Neural cell (in vitro differentiated cells): ENCODE results near the gene GNAL. TPM values are rescaled to one million over a fixed set of nuclear protein-coding genes. Genes with fewer than 3 reads are reported as not detected.

Experiments
- H2AFZ ChIP-seq: fragments of 200-600, 300-800 bp; sonication (generic), shearing (Covaris generic); 2 replicates; pipeline ENCODE4 v1.6.0; 2014; ENCODE audit warnings: low read depth, mild to moderate bottlenecking, antibody characterized with exemption, low read length, moderate library complexity
- H3F3A ChIP-seq: fragments of 200-600 bp; shearing (Covaris generic); 2 replicates; pipeline ENCODE4 v1.6.1; 2016; ENCODE audit warnings: mild to moderate bottlenecking, moderate library complexity, mixed read lengths, antibody characterized with exemption, low read length; ENCODE audit not compliant: insufficient read depth, poor library complexity, severe bottlenecking
- H3K27ac ChIP-seq: fragments of 200-600, 300-800 bp; sonication (generic), shearing (Covaris generic); 2 replicates; pipeline ENCODE4 v1.5.1; 2014; ENCODE audit warnings: mild to moderate bottlenecking, low read length, moderate library complexity
- H3K27me3 ChIP-seq: fragments of 300-800, 200-600 bp; sonication (generic), shearing (Covaris generic); 2 replicates; pipeline ENCODE4 v1.6.0; 2014; ENCODE audit warnings: mild to moderate bottlenecking, low read depth, low read length, moderate library complexity; ENCODE audit not compliant: insufficient read depth
- H3K36me3 ChIP-seq: fragments of 300-800, 200-600 bp; sonication (generic), shearing (Covaris generic); 2 replicates; pipeline ENCODE4 v1.5.1; 2014; ENCODE audit warnings: mild to moderate bottlenecking, antibody characterized with exemption, low read length, moderate library complexity; ENCODE audit not compliant: insufficient read depth
- H3K4me2 ChIP-seq: fragments of 300-800, 200-600 bp; sonication (generic), shearing (Covaris generic); 2 replicates; pipeline ENCODE4 v1.6.0; 2014; ENCODE audit warnings: mild to moderate bottlenecking, low read length
- H3K4me3 ChIP-seq: fragments of 300-800, 200-600 bp; sonication (generic), shearing (Covaris generic); 2 replicates; pipeline ENCODE4 v1.5.1; 2014; ENCODE audit warnings: mild to moderate bottlenecking, low read length, moderate library complexity
- H3K79me2 ChIP-seq: fragments of 200-600 bp; shearing (Covaris generic); replicated peaks from 2 replicates; pipeline ENCODE4 v1.6.0; 2014; ENCODE audit warnings: mild to moderate bottlenecking, low read length, moderate library complexity; ENCODE audit not compliant: insufficient read depth
- H3K9ac ChIP-seq: fragments of 300-800, 200-600 bp; sonication (generic), shearing (Covaris generic); 2 replicates; pipeline ENCODE4 v1.6.1; 2016; ENCODE audit warnings: mild to moderate bottlenecking, low read length, mixed read lengths
- H3K9me2 ChIP-seq: fragments of 200-600 bp; shearing (Covaris generic); 2 replicates; pipeline ENCODE4 v1.6.1; 2016; ENCODE audit warnings: mild to moderate bottlenecking, low read length, mixed read lengths; ENCODE audit not compliant: insufficient read depth
- H3K9me3 ChIP-seq: fragments of 200-600, 300-800 bp; sonication (generic), shearing (Covaris generic); 2 replicates; pipeline ENCODE4 v1.6.1; 2016; ENCODE audit warnings: mild to moderate bottlenecking, mixed run types, low read length, moderate library complexity, mixed read lengths
- H4K20me1 ChIP-seq: fragments of 200-600 bp; shearing (Covaris generic); 2 replicates; pipeline ENCODE4 v1.6.1; 2016; ENCODE audit warnings: mild to moderate bottlenecking, mixed run types; ENCODE audit not compliant: insufficient read depth
- EP300 ChIP-seq: fragments of 450-650 bp; conservative IDR thresholded peaks from 2 replicates; pipeline ENCODE4 v1.6.1; 2014; ENCODE audit warnings: antibody characterized with exemption, mild to moderate bottlenecking, moderate library complexity; ENCODE audit not compliant: poor library complexity, severe bottlenecking
- EZH2 ChIP-seq: fragments of 200-600, 300-800 bp; shearing (Covaris generic), sonication (generic); IDR thresholded peaks from 2 replicates; pipeline ENCODE4 v1.6.1; 2014; ENCODE audit warnings: antibody characterized with exemption, low read length, borderline replicate concordance, mild to moderate bottlenecking; ENCODE audit not compliant: insufficient read depth, poor library complexity, severe bottlenecking
- MXI1 ChIP-seq: fragments of 450-650 bp; conservative IDR thresholded peaks from 2 replicates; pipeline ENCODE4 v1.6.1; 2014; ENCODE audit warnings: antibody characterized with exemption, mild to moderate bottlenecking; ENCODE audit not compliant: poor library complexity, severe bottlenecking
- POLR2AphosphoS5 ChIP-seq: IDR thresholded peaks from 2 replicates; pipeline ENCODE4 v1.6.1; 2012
- RAD21 ChIP-seq: fragments of 450-650 bp; conservative IDR thresholded peaks from 2 replicates; pipeline ENCODE4 v1.6.1; 2014; ENCODE audit warnings: antibody characterized with exemption, mild to moderate bottlenecking, moderate library complexity
- SMC3 ChIP-seq: fragments of 450-650 bp; conservative IDR thresholded peaks from 2 replicates; pipeline ENCODE4 v1.6.1; 2014; ENCODE audit warnings: antibody characterized with exemption, mild to moderate bottlenecking, moderate library complexity; ENCODE audit not compliant: poor library complexity
- TAF1 ChIP-seq: IDR thresholded peaks from 2 replicates; pipeline ENCODE4 v1.6.1; 2012; ENCODE audit warnings: low read depth
- polyA plus RNA-seq: library from polyadenylated mRNA; depleted of rRNA; stranded (reverse); fragments of >200 nt; gene quantifications from 2 replicates; pipeline ENCODE4 v1.2.3, GENCODE V29; 2014
- TF ChIP-seq, protein P1 (sequence below): fragments of 450-650 bp; IDR thresholded peaks from 2 replicates; pipeline ENCODE4 v1.5.1; 2014; ENCODE audit warnings: antibody characterized with exemption, mild to moderate bottlenecking, moderate library complexity; ENCODE audit not compliant: poor library complexity, severe bottlenecking
- TF ChIP-seq, protein P2 (sequence below): IDR thresholded peaks from 2 replicates; pipeline ENCODE4 v1.6.1; 2012; ENCODE audit warnings: borderline replicate concordance

Gene GNAL
- polyA plus RNA-seq, 1 donor from 2014 or later: 16.7 TPM

DNA sequence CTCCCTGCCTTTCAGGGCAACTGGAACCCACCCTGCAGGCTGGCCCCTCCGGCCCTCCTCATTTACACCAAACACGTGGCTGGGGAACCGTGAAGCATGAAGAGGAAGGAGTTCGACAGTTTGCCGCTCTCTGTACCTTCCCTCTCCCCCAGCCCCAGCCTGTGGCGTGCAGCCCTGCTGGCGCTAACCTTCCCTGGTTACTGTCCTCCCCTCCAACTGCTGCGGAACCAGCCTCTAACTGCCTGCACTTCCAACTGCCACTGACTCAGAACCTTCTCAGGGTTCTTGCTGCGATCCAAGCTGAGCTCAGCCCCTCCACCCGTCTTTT, 19.2 kb upstream of the GNAL start:
- Histone ChIP-seq H2AFZ (no peak overlapping the region), H3K36me3 (no peaks in the 10 kb centered on the region), H4K20me1 (no peaks in the 10 kb centered on the region), H3F3A (no peaks in the 10 kb centered on the region), H3K4me3 (no peak overlapping the region), H3K27me3 (no peaks in the 10 kb centered on the region), H3K9ac (no peak overlapping the region), H3K4me2 (no peak overlapping the region), H3K27ac (no peak overlapping the region), H3K9me3 (no peaks in the 10 kb centered on the region), H3K79me2 (no peaks in the 10 kb centered on the region), H3K9me2 (no peaks in the 10 kb centered on the region)
- no peak for TF ChIP-seq MXI1
- TF ChIP-seq TAF1: no peak
- TF ChIP-seq EP300: no peak
- no peak for TF ChIP-seq RAD21
- TF ChIP-seq, protein P1, sequence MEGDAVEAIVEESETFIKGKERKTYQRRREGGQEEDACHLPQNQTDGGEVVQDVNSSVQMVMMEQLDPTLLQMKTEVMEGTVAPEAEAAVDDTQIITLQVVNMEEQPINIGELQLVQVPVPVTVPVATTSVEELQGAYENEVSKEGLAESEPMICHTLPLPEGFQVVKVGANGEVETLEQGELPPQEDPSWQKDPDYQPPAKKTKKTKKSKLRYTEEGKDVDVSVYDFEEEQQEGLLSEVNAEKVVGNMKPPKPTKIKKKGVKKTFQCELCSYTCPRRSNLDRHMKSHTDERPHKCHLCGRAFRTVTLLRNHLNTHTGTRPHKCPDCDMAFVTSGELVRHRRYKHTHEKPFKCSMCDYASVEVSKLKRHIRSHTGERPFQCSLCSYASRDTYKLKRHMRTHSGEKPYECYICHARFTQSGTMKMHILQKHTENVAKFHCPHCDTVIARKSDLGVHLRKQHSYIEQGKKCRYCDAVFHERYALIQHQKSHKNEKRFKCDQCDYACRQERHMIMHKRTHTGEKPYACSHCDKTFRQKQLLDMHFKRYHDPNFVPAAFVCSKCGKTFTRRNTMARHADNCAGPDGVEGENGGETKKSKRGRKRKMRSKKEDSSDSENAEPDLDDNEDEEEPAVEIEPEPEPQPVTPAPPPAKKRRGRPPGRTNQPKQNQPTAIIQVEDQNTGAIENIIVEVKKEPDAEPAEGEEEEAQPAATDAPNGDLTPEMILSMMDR: no peak
- no peak for TF ChIP-seq SMC3
- TF ChIP-seq, protein P2, sequence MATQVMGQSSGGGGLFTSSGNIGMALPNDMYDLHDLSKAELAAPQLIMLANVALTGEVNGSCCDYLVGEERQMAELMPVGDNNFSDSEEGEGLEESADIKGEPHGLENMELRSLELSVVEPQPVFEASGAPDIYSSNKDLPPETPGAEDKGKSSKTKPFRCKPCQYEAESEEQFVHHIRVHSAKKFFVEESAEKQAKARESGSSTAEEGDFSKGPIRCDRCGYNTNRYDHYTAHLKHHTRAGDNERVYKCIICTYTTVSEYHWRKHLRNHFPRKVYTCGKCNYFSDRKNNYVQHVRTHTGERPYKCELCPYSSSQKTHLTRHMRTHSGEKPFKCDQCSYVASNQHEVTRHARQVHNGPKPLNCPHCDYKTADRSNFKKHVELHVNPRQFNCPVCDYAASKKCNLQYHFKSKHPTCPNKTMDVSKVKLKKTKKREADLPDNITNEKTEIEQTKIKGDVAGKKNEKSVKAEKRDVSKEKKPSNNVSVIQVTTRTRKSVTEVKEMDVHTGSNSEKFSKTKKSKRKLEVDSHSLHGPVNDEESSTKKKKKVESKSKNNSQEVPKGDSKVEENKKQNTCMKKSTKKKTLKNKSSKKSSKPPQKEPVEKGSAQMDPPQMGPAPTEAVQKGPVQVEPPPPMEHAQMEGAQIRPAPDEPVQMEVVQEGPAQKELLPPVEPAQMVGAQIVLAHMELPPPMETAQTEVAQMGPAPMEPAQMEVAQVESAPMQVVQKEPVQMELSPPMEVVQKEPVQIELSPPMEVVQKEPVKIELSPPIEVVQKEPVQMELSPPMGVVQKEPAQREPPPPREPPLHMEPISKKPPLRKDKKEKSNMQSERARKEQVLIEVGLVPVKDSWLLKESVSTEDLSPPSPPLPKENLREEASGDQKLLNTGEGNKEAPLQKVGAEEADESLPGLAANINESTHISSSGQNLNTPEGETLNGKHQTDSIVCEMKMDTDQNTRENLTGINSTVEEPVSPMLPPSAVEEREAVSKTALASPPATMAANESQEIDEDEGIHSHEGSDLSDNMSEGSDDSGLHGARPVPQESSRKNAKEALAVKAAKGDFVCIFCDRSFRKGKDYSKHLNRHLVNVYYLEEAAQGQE: no peak
- no peak for TF ChIP-seq EZH2
- no peak for TF ChIP-seq POLR2AphosphoS5

DNA sequence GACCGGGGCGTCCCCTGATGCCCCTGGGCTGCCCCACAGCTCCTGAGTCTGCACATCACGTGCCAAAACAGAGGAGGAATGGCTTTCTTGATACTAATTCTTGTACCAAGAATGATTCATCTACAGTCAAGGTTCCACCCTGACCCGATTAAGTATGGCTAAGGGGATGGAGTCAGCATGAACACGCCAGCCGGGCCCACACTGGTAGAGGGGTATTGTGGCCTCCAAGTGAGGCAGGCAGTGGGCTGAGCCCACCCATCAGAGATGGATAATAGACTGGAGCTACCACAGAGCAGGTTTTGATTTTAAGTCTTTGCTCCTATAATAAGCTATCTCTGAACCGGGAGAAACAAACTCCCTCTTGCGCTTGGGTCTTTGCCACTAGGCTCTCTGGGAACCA, 17.9 kb upstream of the GNAL start:
- no peaks in the 10 kb centered on the region for H3K9me2 ChIP-seq
- H3K27me3 ChIP-seq: no peaks in the 10 kb centered on the region
- no peaks in the 10 kb centered on the region for H3K79me2 ChIP-seq
- H3K4me3 ChIP-seq: no peak overlapping the region
- H3K27ac ChIP-seq: no peak overlapping the region
- no peak overlapping the region for H2AFZ ChIP-seq
- H3K36me3 ChIP-seq: no peaks in the 10 kb centered on the region
- no peaks in the 10 kb centered on the region for H3F3A ChIP-seq
- H3K9me3 ChIP-seq: no peaks in the 10 kb centered on the region
- TF ChIP-seq RAD21 (no peak), MXI1 (no peak), EZH2 (no peak), SMC3 (no peak), EP300 (no peak), TAF1 (no peak), POLR2AphosphoS5 (no peak)
- TF ChIP-seq, protein P2: no peak
- TF ChIP-seq, protein P1: no peak
- no peak overlapping the region for H3K4me2 ChIP-seq
- no peaks in the 10 kb centered on the region for H4K20me1 ChIP-seq
- no peak overlapping the region for H3K9ac ChIP-seq
